GM19467 (cell line): ENCODE measurements around the gene SPON2.
A peak's percentile ranks its signal among the peaks of the same experiment; 100 is the strongest.

ENCODE experiments used
- ATAC-seq: cut with Tn5 transposase; IDR thresholded peaks from one replicate; pipeline ENCODE4 v1.9.1; 2021; ENCODE audit warnings: mild to moderate bottlenecking, moderate library complexity; ENCODE audit not compliant: unreplicated experiment

SPON2 gene

DNA sequence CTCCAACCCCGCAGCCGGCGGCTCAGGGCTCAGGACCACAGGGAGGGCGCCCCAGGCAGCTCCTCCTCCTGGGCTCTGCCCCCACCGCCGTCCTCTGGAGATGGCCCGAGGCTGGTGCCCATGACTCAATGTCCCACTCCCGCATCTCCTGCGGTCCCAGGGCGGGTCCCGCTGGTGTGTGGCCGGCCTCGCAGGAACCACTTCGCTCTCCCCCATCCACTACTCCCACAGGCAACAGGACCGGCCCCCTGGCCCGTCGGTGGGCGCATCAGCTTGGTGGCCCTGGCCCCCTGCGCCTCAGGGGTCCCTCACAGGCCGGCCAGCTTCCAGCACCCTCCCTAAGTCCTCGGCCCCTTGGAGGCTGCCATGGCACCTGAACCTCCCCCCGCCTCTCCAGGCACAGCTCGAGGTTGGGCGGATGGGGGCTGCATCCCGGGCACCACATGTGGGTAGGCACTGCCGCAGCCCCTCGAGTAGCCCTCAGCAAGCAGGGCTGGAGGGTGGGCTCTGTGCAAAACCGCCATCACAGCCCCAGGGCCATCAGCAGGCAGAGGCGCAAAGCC lies 22.8 kb upstream of the SPON2 start:
- no peak for ATAC-seq

- ATAC-seq = no peak
Observed at GRCh38 chr4:1194010-1194900, 21.9 kb upstream of the SPON2 start.

- no peak for ATAC-seq
Observed at GRCh38 chr4:1193206-1194009, 21.0 kb upstream of the SPON2 start.

- ATAC-seq = no peak
Observed at GRCh38 chr4:1192493-1193205, 20.3 kb upstream of the SPON2 start.

DNA sequence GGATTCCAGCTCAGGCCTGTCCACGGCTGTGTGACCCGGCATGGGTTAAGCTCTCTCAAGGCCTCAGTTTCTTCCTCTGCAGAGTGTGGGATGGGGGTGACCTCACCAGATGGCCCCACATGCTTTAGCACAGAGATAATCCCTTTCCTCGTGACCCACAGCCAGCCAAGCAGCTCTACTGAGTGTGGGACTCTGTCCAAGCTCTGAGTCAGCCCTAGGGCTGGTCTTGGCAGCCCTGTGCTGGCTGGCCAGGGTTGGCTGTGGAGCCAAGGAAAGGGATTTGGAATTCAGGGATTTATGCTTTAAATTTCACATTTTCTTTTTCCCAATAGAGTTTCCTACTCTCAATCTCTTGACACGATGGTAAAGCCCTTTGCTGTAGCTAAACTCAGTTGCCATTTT lies 19.7 kb upstream of the SPON2 start:
- no peak for ATAC-seq

DNA sequence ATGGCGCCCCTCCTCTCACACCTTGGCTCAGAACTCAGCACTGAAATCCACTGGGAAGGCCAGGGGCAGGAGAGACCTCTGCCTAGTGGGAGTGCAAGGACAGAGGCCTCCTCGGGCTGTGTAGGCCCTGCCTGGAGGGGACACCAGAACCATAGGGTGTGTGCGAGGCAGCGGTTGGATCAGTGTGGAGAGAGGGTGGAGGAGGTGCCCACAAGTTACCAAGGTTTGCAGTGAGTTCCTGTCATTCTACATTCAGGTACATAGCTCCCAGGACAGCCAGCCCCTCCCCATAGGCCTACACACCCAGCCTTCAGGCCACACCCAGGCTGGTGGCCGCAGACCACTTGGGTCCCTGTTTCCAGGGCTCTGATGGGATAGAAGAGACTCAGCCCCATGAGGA lies 19.2 kb upstream of the SPON2 start:
- no peak for ATAC-seq

DNA sequence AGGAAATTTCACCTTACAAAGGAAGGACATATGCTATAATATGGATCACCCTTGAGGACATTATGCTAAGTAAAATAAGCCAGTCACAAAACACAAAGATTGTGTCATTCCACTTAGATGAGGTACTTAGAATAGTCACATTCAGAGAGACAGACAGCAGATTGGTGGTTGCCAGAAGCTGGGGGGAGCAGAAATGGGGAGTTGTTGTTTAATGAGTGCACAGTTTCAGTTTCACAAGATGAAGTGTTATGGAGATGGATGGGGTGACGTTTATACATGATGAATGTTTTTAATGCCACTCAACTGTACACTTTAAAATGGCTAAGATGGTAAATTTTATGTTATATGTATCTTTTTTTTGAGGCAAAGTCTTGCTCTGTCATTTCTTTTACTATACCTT lies 14.8 kb upstream of the SPON2 start:
- ATAC-seq = peak; percentile 69

- ATAC-seq = no peak
Observed at GRCh38 chr4:1183985-1184773, 11.8 kb upstream of the SPON2 start.

DNA sequence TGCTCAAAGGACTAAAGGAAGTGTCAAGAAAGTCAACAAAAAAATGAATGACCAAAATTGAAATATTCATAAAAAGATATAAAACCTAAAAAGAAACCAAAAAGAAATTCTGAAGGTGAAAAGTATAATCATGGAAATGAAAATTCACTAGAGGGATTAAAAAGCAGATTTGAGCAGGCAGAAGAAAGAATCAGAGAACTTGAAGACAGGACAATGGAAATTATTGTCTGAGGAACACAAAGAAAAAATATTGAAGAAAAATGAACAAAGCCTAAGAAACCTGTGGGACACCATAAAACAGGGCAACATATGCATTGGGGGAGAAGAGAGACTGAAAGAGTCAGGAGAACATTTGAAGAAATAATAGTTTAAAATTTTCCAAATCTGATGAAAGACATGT lies 9.9 kb upstream of the SPON2 start:
- ATAC-seq = no peak

DNA sequence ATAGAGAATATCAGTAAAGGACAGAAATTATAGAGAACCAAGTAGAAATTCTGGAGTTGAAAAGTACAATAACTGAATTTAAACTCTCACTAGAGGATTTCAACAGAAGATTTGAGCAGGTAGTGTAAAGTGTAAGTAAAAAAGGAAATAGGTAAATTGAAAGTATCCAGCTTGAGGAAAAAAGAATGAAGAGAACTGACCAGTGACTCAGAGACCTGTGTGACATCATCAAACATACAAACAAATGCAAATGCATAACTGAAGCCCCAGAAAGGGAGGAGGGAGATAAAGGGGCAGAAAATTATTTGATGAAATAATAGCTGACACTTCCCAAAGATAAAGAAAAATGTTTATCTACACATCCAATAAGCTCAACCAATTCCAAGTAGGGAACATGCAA lies 8.3 kb upstream of the SPON2 start:
- ATAC-seq = no peak

DNA sequence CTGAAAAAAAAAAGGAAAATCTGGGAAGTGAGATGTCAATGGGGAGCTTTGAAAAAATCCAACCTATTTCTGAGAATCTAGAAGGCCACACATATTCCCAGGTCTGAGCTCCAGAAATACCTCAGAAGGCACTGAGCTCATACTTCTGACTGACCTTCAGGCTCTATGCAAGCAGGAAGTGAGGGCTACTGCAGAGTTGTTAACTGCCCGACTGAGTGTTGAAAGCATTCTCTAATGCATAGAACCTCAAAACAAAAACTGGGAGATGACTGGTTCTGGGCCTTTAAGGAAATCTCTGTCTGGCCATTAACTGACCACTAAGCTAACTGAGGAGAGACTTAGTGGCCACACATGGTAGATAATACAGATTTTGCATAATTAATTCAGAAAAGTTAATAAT lies 7.6 kb upstream of the SPON2 start:
- ATAC-seq = no peak

- ATAC-seq = no peak
Observed at GRCh38 chr4:1179089-1179441, 6.7 kb upstream of the SPON2 start.

DNA sequence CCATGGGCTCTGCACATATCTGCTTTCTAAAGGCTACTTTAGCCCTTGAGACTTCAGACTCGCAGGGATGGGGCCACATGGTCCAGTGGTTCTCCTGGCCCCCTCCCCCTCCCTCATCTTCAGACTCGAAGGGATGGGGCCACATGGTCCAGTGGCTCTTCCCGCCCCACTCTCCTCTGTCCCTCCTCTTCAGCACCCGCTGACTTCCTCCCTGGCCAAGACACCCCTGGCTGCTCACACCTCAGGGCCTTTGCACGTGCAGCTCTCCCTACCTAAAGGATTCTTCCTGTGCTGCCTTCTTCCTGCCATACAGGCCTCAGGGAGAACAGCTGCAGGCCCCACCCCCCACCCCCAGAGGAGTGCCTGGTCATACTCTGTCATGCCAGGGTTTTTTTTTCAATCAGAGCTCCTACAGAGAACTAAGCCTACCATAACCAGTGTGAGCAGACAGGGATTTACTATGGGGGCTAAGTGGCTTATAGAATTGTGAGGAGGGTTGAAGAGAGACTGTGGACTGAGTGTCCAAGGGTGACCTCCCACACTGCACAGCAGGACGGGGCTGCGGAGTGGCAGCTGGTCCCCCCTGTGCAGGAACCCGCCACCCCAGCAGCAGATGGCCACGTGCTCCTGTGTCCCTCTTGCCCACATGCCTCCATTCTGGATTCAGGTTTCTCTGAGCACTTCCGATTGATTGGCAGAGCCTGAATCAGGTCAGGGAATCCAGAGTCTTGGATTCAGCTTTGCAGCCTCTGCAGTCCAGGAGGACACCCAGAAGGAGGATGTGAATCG lies 6.1 kb upstream of the SPON2 start:
- ATAC-seq = no peak

DNA sequence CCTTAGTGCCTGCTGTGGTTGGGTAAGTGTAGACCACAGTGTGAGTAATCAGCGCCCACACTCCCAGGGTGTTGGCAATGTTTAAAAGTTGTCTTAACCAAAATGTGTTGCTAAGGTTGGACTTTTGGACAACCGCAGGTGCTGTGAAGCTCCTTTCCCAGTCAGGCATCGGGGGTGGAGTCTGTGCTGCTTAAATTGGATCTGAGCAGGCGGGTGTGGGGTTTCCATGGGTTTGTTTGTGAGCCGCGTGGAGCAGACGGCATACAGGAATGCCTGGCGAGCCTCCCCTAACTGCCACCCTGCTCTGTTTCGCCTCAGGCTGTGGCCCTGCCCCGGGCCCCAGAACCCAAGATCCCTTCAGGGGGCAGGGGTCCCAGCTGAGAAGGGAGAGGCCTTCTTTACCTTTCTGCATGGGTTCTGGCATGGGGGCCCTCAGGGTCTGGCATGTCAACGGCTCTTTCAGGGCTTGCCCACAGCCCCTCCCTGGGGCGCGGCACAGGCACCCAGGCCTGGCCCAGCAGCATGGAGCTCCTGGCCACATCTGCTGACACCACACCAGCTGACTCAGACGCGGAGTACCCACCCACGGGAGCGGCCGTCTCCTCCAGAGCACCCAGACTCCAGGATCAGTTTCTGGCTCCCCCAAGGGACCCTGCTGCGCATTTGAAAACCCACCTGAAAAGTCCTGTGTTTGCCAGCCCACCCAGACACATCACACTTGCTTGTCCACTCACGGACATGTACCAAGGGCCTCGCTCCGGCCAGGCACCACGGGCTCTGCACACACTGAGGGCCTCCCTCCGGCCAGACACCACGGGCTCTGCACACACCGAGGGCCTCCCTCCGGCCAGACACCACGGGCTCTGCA lies 5.1 kb upstream of the SPON2 start:
- no peak for ATAC-seq

GRCh38 chr4:1176398-1177273 lies 4.3 kb upstream of the SPON2 start:
- no peak for ATAC-seq

DNA sequence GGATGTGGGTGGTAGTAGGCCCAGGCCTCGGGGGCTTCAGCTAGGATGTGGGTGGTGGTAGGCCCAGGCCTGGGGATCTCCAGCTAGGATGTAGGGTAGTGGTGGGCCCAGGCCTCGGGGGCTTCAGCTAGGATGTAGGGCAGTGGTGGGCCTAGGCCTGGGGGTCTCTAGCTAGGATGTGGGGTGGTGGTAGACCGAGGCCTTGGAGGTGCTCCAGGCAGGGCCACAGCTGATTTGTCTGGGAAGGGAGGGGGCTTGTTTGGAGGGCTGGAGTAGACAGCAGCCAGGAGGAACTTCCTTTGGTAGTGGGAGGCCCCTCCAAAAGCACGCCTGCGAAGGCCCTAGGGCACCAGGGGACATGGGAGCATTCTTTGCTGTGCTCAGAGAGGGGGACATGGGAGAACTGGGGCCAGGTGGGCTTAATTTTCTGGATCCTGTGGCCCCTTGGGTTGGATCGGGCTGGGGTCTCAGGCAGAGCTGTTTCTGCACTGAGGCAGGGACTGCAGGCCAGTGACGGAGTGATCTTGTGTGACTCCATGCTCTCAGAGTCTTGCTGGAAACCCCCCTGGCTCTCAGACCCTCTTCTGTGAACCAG lies 3.3 kb upstream of the SPON2 start:
- ATAC-seq = no peak

DNA sequence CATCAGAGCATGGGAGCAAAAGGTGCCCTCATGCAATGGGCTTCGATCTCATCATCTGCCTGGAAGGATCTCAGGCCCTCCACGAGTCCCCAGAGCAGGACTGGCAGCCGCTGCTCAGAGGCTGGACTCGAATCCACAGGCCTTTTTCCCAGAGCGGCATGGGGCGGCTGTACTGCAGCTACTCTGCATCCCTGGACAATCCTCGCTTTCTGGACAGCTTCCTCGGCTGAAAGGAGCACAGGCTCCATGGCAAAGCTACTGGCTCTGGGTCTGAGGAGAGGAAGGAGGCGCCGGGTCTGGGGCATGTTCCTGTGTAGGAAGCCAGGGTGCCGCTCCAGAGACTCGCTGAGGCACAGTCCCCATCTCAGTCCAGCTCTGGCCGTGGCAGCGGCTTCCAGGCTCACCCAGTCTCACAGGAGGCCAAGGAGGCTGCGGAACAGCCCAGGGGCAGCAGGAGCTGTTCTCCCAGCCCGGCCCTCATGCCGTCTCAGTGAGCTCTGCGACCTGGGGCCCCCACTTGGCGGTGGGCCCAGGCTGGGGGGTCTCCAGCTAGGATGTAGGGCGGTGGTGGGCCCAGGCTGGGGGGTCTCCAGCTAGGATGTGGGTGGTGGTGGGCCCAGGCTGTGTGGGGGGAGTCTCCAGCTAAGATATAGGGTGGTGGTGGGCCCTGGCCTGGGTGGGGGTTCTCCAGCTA lies 2.7 kb upstream of the SPON2 start:
- ATAC-seq = no peak
